ENCODE measurements around the gene PRKACB.
A peak's percentile ranks its signal among the peaks of the same experiment; 100 is the strongest.

The PRKACB gene

DNA sequence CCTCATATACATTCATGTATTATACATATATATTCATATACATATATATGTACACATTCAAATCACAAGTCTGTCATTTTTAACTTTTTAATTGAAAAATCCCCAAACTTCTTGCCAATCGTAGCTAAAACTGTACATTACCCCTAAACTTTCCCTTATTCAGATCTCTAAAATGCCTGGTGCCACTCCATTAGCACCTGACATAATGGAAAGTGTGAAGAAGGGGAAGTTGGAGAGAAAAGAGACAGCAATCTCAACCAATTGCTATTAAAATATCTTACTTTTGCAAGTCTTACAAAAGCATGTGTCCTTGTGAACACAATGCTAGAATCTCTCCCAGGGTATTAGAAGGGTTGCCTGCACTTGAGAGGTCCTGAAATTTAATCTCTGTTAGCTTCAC, 22.7 kb upstream of the PRKACB start:
- Histone ChIP-seq H3K4me3 (ENCODE audit: low read depth in 1 of 2, low read length in 2 of 2) (no peak overlapping the region), H3K9me3 (ENCODE audit: control insufficient read depth in 1 of 2, low read length in 2 of 2) (no peaks in the 10 kb centered on the region), H3K27me3 (ENCODE audit: low read depth, low read length) (no peaks in the 10 kb centered on the region), H3K27ac (ENCODE audit: low read length) (no peak overlapping the region), H3K36me3 (ENCODE audit: control insufficient read depth in 1 of 2, insufficient read depth in 2 of 2, low read length in 2 of 2) (no peaks in the 10 kb centered on the region), H3K4me1 (ENCODE audit: control insufficient read depth in 1 of 2, insufficient read depth in 2 of 2, low read length in 2 of 2) (no peaks in the 10 kb centered on the region)

DNA sequence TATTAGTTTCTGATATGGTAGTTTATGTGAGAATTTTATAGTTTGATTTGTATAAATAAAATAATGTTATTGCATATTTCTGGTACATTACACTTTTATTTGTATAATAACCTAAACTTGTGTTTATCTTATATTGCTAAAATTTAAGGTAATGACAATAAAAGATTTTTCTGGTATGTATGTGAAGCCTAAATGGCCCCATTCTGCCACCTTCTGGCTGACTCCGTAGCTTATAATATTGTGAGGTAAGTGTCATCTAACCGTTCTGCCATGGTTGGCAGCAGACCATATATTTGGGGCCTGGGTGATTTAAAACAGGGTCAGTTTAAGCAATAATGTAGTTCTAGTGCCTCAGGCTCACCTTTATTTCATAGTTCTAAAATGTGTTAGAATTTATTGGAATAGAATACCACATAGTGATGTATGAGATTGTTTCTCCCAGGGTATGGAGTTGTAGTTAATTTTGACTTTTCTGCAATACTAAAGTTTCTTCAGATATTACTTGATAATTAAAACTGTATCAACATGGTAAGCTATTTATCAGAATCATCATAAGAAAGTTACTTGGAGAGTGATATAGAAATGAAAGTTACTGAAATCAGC, 21.2 kb upstream of the PRKACB start:
- no peaks in the 10 kb centered on the region for H3K36me3 ChIP-seq (ENCODE audit: control insufficient read depth in 1 of 2, insufficient read depth in 2 of 2, low read length in 2 of 2)
- H3K27me3 ChIP-seq (ENCODE audit: low read depth, low read length): no peaks in the 10 kb centered on the region
- no peak overlapping the region for H3K4me3 ChIP-seq (ENCODE audit: low read depth in 1 of 2, low read length in 2 of 2)
- no peaks in the 10 kb centered on the region for H3K4me1 ChIP-seq (ENCODE audit: control insufficient read depth in 1 of 2, insufficient read depth in 2 of 2, low read length in 2 of 2)
- no peak overlapping the region for H3K27ac ChIP-seq (ENCODE audit: low read length)
- H3K9me3 ChIP-seq (ENCODE audit: control insufficient read depth in 1 of 2, low read length in 2 of 2): no peaks in the 10 kb centered on the region

- Histone ChIP-seq H3K36me3 (ENCODE audit: control insufficient read depth in 1 of 2, insufficient read depth in 2 of 2, low read length in 2 of 2) (no peaks in the 10 kb centered on the region), H3K9me3 (ENCODE audit: control insufficient read depth in 1 of 2, low read length in 2 of 2) (no peaks in the 10 kb centered on the region), H3K4me1 (ENCODE audit: control insufficient read depth in 1 of 2, insufficient read depth in 2 of 2, low read length in 2 of 2) (no peaks in the 10 kb centered on the region), H3K27me3 (ENCODE audit: low read depth, low read length) (no peaks in the 10 kb centered on the region), H3K27ac (ENCODE audit: low read length) (no peak overlapping the region), H3K4me3 (ENCODE audit: low read depth in 1 of 2, low read length in 2 of 2) (no peak overlapping the region)
Measured at GRCh38 chr1:84133479-84133878, 10.6 kb upstream of the PRKACB start.

GRCh38 chr1:84135341-84135740, 8.7 kb upstream of the PRKACB start:
- Histone ChIP-seq H3K27ac (ENCODE audit: low read length) (no peak overlapping the region), H3K4me3 (ENCODE audit: low read depth in 1 of 2, low read length in 2 of 2) (no peak overlapping the region), H3K4me1 (ENCODE audit: control insufficient read depth in 1 of 2, insufficient read depth in 2 of 2, low read length in 2 of 2) (no peaks in the 10 kb centered on the region), H3K36me3 (ENCODE audit: control insufficient read depth in 1 of 2, insufficient read depth in 2 of 2, low read length in 2 of 2) (no peaks in the 10 kb centered on the region), H3K27me3 (ENCODE audit: low read depth, low read length) (no peaks in the 10 kb centered on the region), H3K9me3 (ENCODE audit: control insufficient read depth in 1 of 2, low read length in 2 of 2) (no peaks in the 10 kb centered on the region)

DNA sequence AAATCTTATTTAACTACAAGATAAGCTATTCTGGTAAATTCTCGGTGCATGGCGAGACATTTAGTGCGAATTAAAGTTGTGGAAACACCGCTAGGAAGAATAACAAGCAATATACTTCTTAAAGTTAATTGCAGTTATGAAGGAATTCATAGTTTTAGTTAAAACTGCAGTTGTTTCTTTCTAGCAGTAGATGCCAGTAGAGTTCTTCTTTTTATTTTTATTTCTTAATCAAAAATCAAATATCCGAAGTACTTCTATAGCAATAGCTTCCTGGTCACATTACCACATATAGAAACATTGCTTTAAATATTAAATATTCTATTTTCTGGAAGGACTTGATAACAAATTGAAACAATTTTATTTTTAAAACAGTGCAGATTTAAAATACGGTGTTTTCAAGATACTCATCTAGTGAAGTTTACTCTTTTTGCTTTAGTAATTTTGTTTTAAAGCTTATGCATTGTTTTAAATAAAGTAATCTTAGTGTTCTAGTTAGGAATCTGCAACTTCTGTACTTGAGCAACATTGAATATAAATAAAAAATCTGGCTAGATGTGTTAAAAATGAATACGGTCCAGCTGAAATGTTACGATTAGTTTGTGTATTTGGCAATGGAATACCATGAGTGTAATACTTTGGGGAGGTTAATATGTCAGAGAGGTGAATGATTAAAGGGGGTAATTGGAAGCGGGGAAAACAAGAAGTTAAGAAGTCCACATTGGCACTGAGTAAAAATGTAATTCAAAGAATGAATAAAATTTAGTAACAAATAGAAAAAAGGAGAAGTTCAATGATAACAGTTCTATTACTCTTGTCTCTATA, 2.7 kb upstream of the PRKACB start:
- no peak overlapping the region for H3K27ac ChIP-seq (ENCODE audit: low read length)
- H3K27me3 ChIP-seq (ENCODE audit: low read depth, low read length): no peaks in the 10 kb centered on the region
- no peak overlapping the region for H3K4me3 ChIP-seq (ENCODE audit: low read depth in 1 of 2, low read length in 2 of 2)
- H3K9me3 ChIP-seq (ENCODE audit: control insufficient read depth in 1 of 2, low read length in 2 of 2): no peaks in the 10 kb centered on the region
- no peaks in the 10 kb centered on the region for H3K4me1 ChIP-seq (ENCODE audit: control insufficient read depth in 1 of 2, insufficient read depth in 2 of 2, low read length in 2 of 2)
- H3K36me3 ChIP-seq (ENCODE audit: control insufficient read depth in 1 of 2, insufficient read depth in 2 of 2, low read length in 2 of 2): no peaks in the 10 kb centered on the region

GRCh38 chr1:84145068-84145467, 997 bp downstream of the PRKACB start:
- Histone ChIP-seq H3K27me3 (ENCODE audit: low read depth, low read length) (no peaks in the 10 kb centered on the region), H3K27ac (ENCODE audit: low read length) (peak overlapping the region; percentile 78), H3K4me1 (ENCODE audit: control insufficient read depth in 1 of 2, insufficient read depth in 2 of 2, low read length in 2 of 2) (no peaks in the 10 kb centered on the region), H3K4me3 (ENCODE audit: low read depth in 1 of 2, low read length in 2 of 2) (peak overlapping the region in 1 of 2 donors; percentile 38), H3K9me3 (ENCODE audit: control insufficient read depth in 1 of 2, low read length in 2 of 2) (no peaks in the 10 kb centered on the region), H3K36me3 (ENCODE audit: control insufficient read depth in 1 of 2, insufficient read depth in 2 of 2, low read length in 2 of 2) (no peaks in the 10 kb centered on the region)

- peak overlapping the region in 1 of 2 donors; percentile 1 for H3K4me3 ChIP-seq (ENCODE audit: low read depth in 1 of 2, low read length in 2 of 2)
- no peak overlapping the region for H3K27ac ChIP-seq (ENCODE audit: low read length)
- no peaks in the 10 kb centered on the region for H3K9me3 ChIP-seq (ENCODE audit: control insufficient read depth in 1 of 2, low read length in 2 of 2)
- H3K36me3 ChIP-seq (ENCODE audit: control insufficient read depth in 1 of 2, insufficient read depth in 2 of 2, low read length in 2 of 2): no peaks in the 10 kb centered on the region
- no peaks in the 10 kb centered on the region for H3K27me3 ChIP-seq (ENCODE audit: low read depth, low read length)
- no peaks in the 10 kb centered on the region for H3K4me1 ChIP-seq (ENCODE audit: control insufficient read depth in 1 of 2, insufficient read depth in 2 of 2, low read length in 2 of 2)
Measured at GRCh38 chr1:84146411-84147032, 2.5 kb downstream of the PRKACB start.

GRCh38 chr1:84148758-84149157, 4.7 kb downstream of the PRKACB start:
- Histone ChIP-seq H3K4me1 (ENCODE audit: control insufficient read depth in 1 of 2, insufficient read depth in 2 of 2, low read length in 2 of 2) (no peaks in the 10 kb centered on the region), H3K27me3 (ENCODE audit: low read depth, low read length) (no peaks in the 10 kb centered on the region), H3K27ac (ENCODE audit: low read length) (no peak overlapping the region), H3K36me3 (ENCODE audit: control insufficient read depth in 1 of 2, insufficient read depth in 2 of 2, low read length in 2 of 2) (no peaks in the 10 kb centered on the region), H3K9me3 (ENCODE audit: control insufficient read depth in 1 of 2, low read length in 2 of 2) (no peaks in the 10 kb centered on the region), H3K4me3 (ENCODE audit: low read depth in 1 of 2, low read length in 2 of 2) (no peak overlapping the region)

DNA sequence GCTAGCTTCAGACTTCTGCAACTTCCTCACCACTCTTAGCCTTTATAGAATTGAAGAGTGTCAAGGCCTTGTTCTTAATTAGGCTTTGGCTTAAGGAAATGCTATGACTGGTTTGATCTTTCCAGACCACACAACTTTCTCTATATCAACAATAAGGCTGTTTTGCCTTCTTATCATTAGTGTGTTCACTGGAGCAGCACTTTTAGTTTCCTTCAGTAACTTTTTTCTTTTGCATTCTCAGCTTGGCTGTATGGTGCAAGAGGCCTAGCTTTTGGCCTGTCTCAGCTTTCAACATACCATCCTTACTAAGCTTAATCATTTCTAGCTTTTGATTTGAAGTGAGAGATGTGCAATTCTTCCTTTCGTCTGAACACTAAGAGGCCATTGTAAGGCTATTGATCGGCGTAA, 8.6 kb downstream of the PRKACB start:
- no peak overlapping the region for H3K27ac ChIP-seq (ENCODE audit: low read length)
- no peaks in the 10 kb centered on the region for H3K9me3 ChIP-seq (ENCODE audit: control insufficient read depth in 1 of 2, low read length in 2 of 2)
- no peaks in the 10 kb centered on the region for H3K36me3 ChIP-seq (ENCODE audit: control insufficient read depth in 1 of 2, insufficient read depth in 2 of 2, low read length in 2 of 2)
- H3K4me1 ChIP-seq (ENCODE audit: control insufficient read depth in 1 of 2, insufficient read depth in 2 of 2, low read length in 2 of 2): no peaks in the 10 kb centered on the region
- H3K27me3 ChIP-seq (ENCODE audit: low read depth, low read length): no peaks in the 10 kb centered on the region
- H3K4me3 ChIP-seq (ENCODE audit: low read depth in 1 of 2, low read length in 2 of 2): no peak overlapping the region

DNA sequence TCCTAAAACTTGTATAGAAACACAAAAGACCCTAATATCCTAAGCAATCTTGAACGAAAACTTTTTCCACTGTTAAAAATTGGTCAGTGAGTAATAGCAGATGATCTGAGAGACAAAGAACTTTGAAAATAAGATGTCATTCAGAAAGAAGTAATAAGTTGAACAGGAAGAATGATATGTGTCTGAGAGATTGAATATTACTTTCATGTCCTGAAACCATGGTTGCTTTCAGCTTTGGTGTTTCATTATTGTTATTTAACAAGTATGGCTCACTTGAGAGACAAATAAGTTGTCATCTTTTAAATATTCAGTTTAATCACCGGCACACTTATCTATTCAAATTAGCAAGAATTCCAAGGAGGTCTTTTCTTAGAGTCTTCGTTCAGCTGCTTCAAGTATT, 11.4 kb downstream of the PRKACB start:
- Histone ChIP-seq H3K27me3 (ENCODE audit: low read depth, low read length) (no peaks in the 10 kb centered on the region), H3K4me1 (ENCODE audit: control insufficient read depth in 1 of 2, insufficient read depth in 2 of 2, low read length in 2 of 2) (no peaks in the 10 kb centered on the region), H3K9me3 (ENCODE audit: control insufficient read depth in 1 of 2, low read length in 2 of 2) (no peaks in the 10 kb centered on the region), H3K27ac (ENCODE audit: low read length) (no peak overlapping the region), H3K36me3 (ENCODE audit: control insufficient read depth in 1 of 2, insufficient read depth in 2 of 2, low read length in 2 of 2) (no peaks in the 10 kb centered on the region), H3K4me3 (ENCODE audit: low read depth in 1 of 2, low read length in 2 of 2) (no peak overlapping the region)

DNA sequence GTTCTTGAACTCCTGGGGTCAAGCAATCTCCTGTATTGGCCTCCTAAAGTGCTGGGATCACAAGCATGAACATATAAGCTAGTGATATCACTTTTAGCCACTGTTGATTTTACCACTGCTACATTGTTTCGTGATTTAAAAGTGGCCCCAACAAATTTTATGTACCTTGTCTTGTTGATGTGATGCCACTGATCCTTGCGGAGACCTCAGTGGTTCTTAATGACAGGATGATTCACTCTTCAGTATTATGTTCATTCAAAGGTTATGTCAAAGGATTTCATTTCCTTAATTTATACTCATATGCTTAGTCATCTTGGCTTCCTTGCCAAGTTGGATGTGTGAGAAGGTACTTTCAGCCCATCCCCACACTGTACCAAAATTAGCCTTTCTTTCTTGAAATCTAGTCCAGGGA, 12.1 kb downstream of the PRKACB start:
- no peaks in the 10 kb centered on the region for H3K4me1 ChIP-seq (ENCODE audit: control insufficient read depth in 1 of 2, insufficient read depth in 2 of 2, low read length in 2 of 2)
- no peak overlapping the region for H3K27ac ChIP-seq (ENCODE audit: low read length)
- no peaks in the 10 kb centered on the region for H3K27me3 ChIP-seq (ENCODE audit: low read depth, low read length)
- no peaks in the 10 kb centered on the region for H3K9me3 ChIP-seq (ENCODE audit: control insufficient read depth in 1 of 2, low read length in 2 of 2)
- no peak overlapping the region for H3K4me3 ChIP-seq (ENCODE audit: low read depth in 1 of 2, low read length in 2 of 2)
- no peaks in the 10 kb centered on the region for H3K36me3 ChIP-seq (ENCODE audit: control insufficient read depth in 1 of 2, insufficient read depth in 2 of 2, low read length in 2 of 2)

All from muscle layer of duodenum (tissue), 2 donors.